AG04450 (cell line): ENCODE measurements around the gene MUC6. TPM values are rescaled to one million over a fixed set of nuclear protein-coding genes. Genes with fewer than 3 reads are reported as not detected.

Experiments
- CTCF ChIA-PET: fragments of 300-600, 350-600 bp; formaldehyde crosslinking; extraction: SDS; loops from one replicate; lab custom pipeline; 2022; ENCODE audit warnings: antibody characterized with exemption, inconsistent platforms; lab: Charles Lee
- POLR2A ChIA-PET: fragments of 350-600 bp; formaldehyde crosslinking; extraction: SDS; loops from one replicate; lab custom pipeline; 2021; ENCODE audit warnings: antibody characterized with exemption, inconsistent platforms; lab: Yijun Ruan, JAX
- DNase-seq: peaks from one replicate; pipeline ENCODE4 v3.0.0-alpha.2; 2011; ENCODE audit warnings: low read depth, low spot score
- H3K27ac ChIP-seq: one replicate; pipeline ENCODE4 v1.5.1; 2012; ENCODE audit warnings: low read depth, low read length, control low read depth
- H3K27me3 ChIP-seq: one replicate; pipeline ENCODE4 v1.6.0; 2012; ENCODE audit warnings: low read length; ENCODE audit not compliant: control insufficient read depth, insufficient read depth
- H3K4me3 ChIP-seq: 2 replicates; pipeline ENCODE4 v1.5.1; 2011; ENCODE audit warnings: mild to moderate bottlenecking, low read depth, low read length, control low read depth
- H3K9me3 ChIP-seq: 2 replicates; pipeline ENCODE4 v1.5.1; 2012; ENCODE audit warnings: low read length; ENCODE audit not compliant: control insufficient read depth, insufficient read depth
- CTCF ChIP-seq: IDR thresholded peaks from 2 replicates; pipeline ENCODE4 v1.5.1; 2011; ENCODE audit warnings: low read depth, low read length, control low read depth, inconsistent platforms
- polyA plus RNA-seq: library from polyadenylated mRNA; depleted of rRNA; stranded (reverse); fragments of >200 nt; gene quantifications from 2 replicates; pipeline ENCODE4 v1.2.3, GENCODE V29; 2011

The MUC6 gene
- polyA plus RNA-seq, 1 experiment: not detected

- Histone ChIP-seq H3K27me3 (peaks cover 21% of the 10 kb centered on the region), H3K9me3 (no peaks in the 10 kb centered on the region; the same call in 1 of the 2 replicates), H3K27ac (no peak overlapping the region), H3K4me3 (no peak overlapping the region)
- TF ChIP-seq CTCF: no peak
- ChIA-PET CTCF (no interaction called here), POLR2A (no interaction called here)
- DNase-seq: no peak
These were observed 17.9 kb upstream of the MUC6 start for GRCh38 chr11:1054143-1055108.

- Histone ChIP-seq H3K4me3 (no peak overlapping the region), H3K27me3 (peaks cover 26% of the 10 kb centered on the region), H3K9me3 (no peaks in the 10 kb centered on the region; the same call in 1 of the 2 replicates), H3K27ac (no peak overlapping the region)
- DNase-seq: no peak
- no peak; the same call in 1 of the 2 replicates for TF ChIP-seq CTCF
- POLR2A ChIA-PET: no interaction called here
- CTCF ChIA-PET: no interaction called here
These were observed 16.8 kb upstream of the MUC6 start for GRCh38 chr11:1053121-1053901.

- H3K27ac ChIP-seq: no peak overlapping the region
- ChIA-PET POLR2A (no interaction called here), CTCF (interaction anchor here (1.4 kb wide), 1 partner anchor 9 kb away, joined by 6 read pairs; no protein-coding TSS in a partner anchor)
- DNase-seq: no peak
- no peak overlapping the region for H3K4me3 ChIP-seq
- peaks cover 31% of the 10 kb centered on the region for H3K27me3 ChIP-seq
- no peak for TF ChIP-seq CTCF
- H3K9me3 ChIP-seq: no peaks in the 10 kb centered on the region; the same call in 1 of the 2 replicates
These were observed 15.9 kb upstream of the MUC6 start for GRCh38 chr11:1052133-1053011.

- Histone ChIP-seq H3K27me3 (peaks cover 37% of the 10 kb centered on the region), H3K9me3 (no peaks in the 10 kb centered on the region; the same call in 1 of the 2 replicates), H3K27ac (no peak overlapping the region), H3K4me3 (no peak overlapping the region)
- no peak for DNase-seq
- POLR2A ChIA-PET: no interaction called here
- no peak for TF ChIP-seq CTCF
- CTCF ChIA-PET: interaction anchor here (1.4 kb wide), 1 partner anchor 10 kb away, joined by 6 read pairs; no protein-coding TSS in a partner anchor
These were observed 15.0 kb upstream of the MUC6 start for GRCh38 chr11:1051356-1052132.
